Fibroblast of lung (primary cell): ENCODE data around the gene ZSCAN22. TPM values are rescaled to one million over a fixed set of nuclear protein-coding genes. Genes with fewer than 3 reads are reported as not detected.

Source experiments
- DNase-seq, 2 donors: peaks; one replicate each; pipeline versions ENCODE4 v3.0.0 to v3.0.0-alpha.2; 2010; ENCODE audit warnings: low read depth in 2 of 2
- H2AFZ ChIP-seq: 2 replicates; pipeline ENCODE4 v1.5.1; 2012; ENCODE audit warnings: low read length, control low read depth, inconsistent platforms
- H3K27ac ChIP-seq: 2 replicates; pipeline ENCODE4 v1.5.1; 2011; ENCODE audit warnings: low read length, control low read depth; ENCODE audit not compliant: insufficient read depth
- H3K27me3 ChIP-seq: 2 replicates; pipeline ENCODE4 v1.5.1; 2011; ENCODE audit warnings: mild to moderate bottlenecking, low read length; ENCODE audit not compliant: control insufficient read depth, insufficient read depth
- H3K36me3 ChIP-seq: 2 replicates; pipeline ENCODE4 v1.5.1; 2011; ENCODE audit warnings: low read length; ENCODE audit not compliant: control insufficient read depth, insufficient read depth
- H3K4me1 ChIP-seq: 2 replicates; pipeline ENCODE4 v1.5.1; 2011; ENCODE audit warnings: low read length; ENCODE audit not compliant: control insufficient read depth, insufficient read depth; ENCODE audit errors: extremely low read depth
- H3K4me2 ChIP-seq: 2 replicates; pipeline ENCODE4 v1.5.1; 2011; ENCODE audit warnings: low read length, control low read depth; ENCODE audit not compliant: insufficient read depth; ENCODE audit errors: extremely low read depth
- H3K4me3 ChIP-seq, 4 experiments: fragments of 200-600 bp in 1 of 4; sonication (generic) in 1 of 4; replicated peaks in 1 of 4; 2 replicates each; pipeline ENCODE4 v1.5.1; 2011 to 2016; ENCODE audit warnings: low read length in 4 of 4, low read depth in 3 of 4, mild to moderate bottlenecking in 3 of 4, control low read depth in 2 of 4, inconsistent platforms in 1 of 4, mixed read lengths in 1 of 4; ENCODE audit not compliant: insufficient read depth in 1 of 4; ENCODE audit errors: control extremely low read depth in 1 of 4
- H3K79me2 ChIP-seq: 2 replicates; pipeline ENCODE4 v1.5.1; 2012; ENCODE audit warnings: mild to moderate bottlenecking, low read length, inconsistent platforms; ENCODE audit not compliant: control insufficient read depth, insufficient read depth
- H3K9ac ChIP-seq: 2 replicates; pipeline ENCODE4 v1.5.1; 2011; ENCODE audit warnings: mild to moderate bottlenecking, low read length, control low read depth; ENCODE audit not compliant: insufficient read depth
- H3K9me3 ChIP-seq: 2 replicates; pipeline ENCODE4 v1.5.1; 2012; ENCODE audit warnings: low read depth, low read length; ENCODE audit not compliant: control insufficient read depth, insufficient read depth
- H4K20me1 ChIP-seq: 2 replicates; pipeline ENCODE4 v1.5.1; 2011; ENCODE audit warnings: low read length; ENCODE audit not compliant: control insufficient read depth, insufficient read depth; ENCODE audit errors: extremely low read depth
- CTCF ChIP-seq, 2 donors: IDR thresholded peaks in 1 of 2; conservative IDR thresholded peaks in 1 of 2; 1 replicate in 1 of 2; 2 replicates in 1 of 2; pipeline ENCODE4 v1.5.1; 2011 to 2012; ENCODE audit warnings: low read length in 2 of 2, control low read depth in 1 of 2, inconsistent platforms in 1 of 2, low read depth in 1 of 2, mild to moderate bottlenecking in 1 of 2
- EZH2 ChIP-seq: IDR thresholded peaks from 2 replicates; pipeline ENCODE4 v1.5.1; 2012; ENCODE audit warnings: low read length, control low read depth, mild to moderate bottlenecking; ENCODE audit errors: missing control alignments
- polyA plus RNA-seq, 2 donors: library from polyadenylated mRNA; depleted of rRNA in 1 of 2; stranded (reverse) in 1 of 2; unstranded in 1 of 2; fragments of >200 nt; gene quantifications; 2 replicates each; pipeline ENCODE4 v1.2.1, GENCODE V29; 2011 to 2012; ENCODE audit warnings: missing spikeins in 1 of 2
- total RNA-seq: library from RNA; depleted of rRNA; stranded (reverse); fragments of >200 nt; gene quantifications from 2 replicates; pipeline ENCODE4 v1.2.1, GENCODE V29; 2014

The ZSCAN22 gene
- total and polyA plus RNA-seq, 2 donors (not counting 1 experiment from before 2014, with no cell fraction given), result 2.8 to 3.0 TPM

DNA sequence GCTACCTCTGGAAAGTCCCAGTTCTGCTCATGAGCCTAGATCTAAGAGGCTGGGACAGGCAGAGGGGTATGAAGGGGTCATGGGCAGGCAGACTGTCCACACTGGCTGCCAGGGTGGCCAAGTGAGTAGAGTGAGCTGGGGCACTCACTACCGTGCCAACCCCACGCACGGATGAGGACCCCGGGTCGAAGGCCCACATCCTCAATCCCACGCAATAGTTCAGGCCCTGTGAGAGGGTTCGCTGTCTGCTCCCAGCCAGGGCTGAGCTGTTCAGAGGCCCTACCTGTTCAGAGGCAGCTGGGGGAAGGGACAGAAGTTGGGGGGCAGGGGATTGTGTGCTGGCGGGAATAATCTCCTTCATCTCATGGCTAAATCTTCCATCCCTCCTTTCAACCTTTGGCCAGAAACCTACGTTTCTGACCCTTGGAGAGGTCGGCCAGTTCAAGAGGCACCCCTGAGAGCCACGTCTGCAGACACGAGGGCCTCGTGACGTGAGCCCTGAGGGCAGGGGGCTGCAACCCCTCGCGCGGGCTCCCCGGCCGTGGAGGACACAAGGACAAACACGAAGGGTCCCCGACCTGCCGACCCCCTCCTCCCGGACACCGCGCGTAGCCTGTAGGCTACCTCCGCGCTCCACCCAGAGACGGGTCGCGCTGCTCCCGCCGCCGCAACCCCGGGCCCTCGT, 59.2 kb downstream of the ZSCAN22 start:
- Histone ChIP-seq H3K27me3 (no peaks in the 10 kb centered on the region), H3K9me3 (no peaks in the 10 kb centered on the region), H3K79me2 (peaks cover 36% of the 10 kb centered on the region), H3K4me2 (peak overlapping the region; percentile 97), H3K36me3 (peaks cover 2% of the 10 kb centered on the region), H3K4me1 (peaks cover 14% of the 10 kb centered on the region), H4K20me1 (no peaks in the 10 kb centered on the region), H2AFZ (peak overlapping the region; percentile 2), H3K27ac (peak overlapping the region; percentile 89), H3K4me3 (peak overlapping the region; percentile 72 to 99 (median 92)), H3K9ac (peak overlapping the region; percentile 80)
- TF ChIP-seq EZH2, result no peak
- no peak for TF ChIP-seq CTCF (conservative IDR thresholded peaks at IDR 0.05 in 1 of 2, IDR thresholded peaks at IDR 0.05 in 1 of 2; ENCODE audit: low read depth in 1 of 2, low read length in 2 of 2)
- DNase-seq, result no peak

DNA sequence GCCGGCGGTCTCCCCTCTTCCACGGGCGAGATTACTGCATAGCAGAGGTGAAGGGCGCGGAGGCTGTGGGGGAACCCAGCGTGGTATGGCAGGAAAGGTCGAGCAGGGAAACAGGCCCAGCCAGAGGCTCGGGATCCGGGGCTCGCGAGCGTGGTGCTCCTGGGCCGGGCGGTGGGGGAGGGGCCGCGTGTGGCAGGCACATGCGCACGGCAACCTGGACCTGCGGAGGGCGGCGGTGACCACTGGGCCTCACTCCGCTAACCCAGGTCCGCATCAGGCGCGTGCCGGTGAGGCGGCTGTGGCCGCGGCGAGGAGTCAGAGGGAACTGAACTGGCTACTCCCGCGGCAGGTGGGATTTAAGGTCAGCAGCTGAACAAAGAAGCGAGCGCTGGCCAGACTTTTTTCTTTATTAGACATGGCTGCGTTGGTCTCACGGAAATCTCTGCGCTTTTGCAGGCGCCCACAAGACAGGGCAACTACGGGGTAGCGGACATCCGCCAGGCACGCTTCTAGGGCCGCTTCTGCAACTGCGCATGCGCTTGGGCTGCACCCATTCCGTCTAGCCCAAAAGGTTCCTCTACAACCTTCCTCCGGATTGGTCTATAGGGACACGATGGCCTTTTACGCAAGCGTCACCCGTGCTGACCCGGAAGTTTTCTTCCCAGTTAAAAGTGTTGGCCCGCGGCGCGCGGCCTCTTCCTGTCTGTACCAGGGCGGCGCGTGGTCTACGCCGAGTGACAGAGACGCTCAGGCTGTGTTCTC, 60.0 kb downstream of the ZSCAN22 start, which contains the start of gene RPS5:
Gene RPS5, plus strand, starts transcription at position 694 of the 762 bp plus-strand sequence. CDS start 869 bp downstream, outside the sequence.
- Histone ChIP-seq H3K79me2 (peaks cover 36% of the 10 kb centered on the region), H3K9me3 (no peaks in the 10 kb centered on the region), H3K4me1 (peaks cover 13% of the 10 kb centered on the region), H3K4me3 (peak within 1 kb of the TSS; percentile 72 to 99 (median 92)), H3K27me3 (no peaks in the 10 kb centered on the region), H3K9ac (peak within 1 kb of the TSS; percentile 80), H3K4me2 (peak within 1 kb of the TSS; percentile 97), H3K36me3 (peaks cover 2% of the 10 kb centered on the region), H3K27ac (peak within 1 kb of the TSS; percentile 89), H2AFZ (peak within 1 kb of the TSS; percentile 2), H4K20me1 (no peaks in the 10 kb centered on the region)
- DNase-seq, result peak; percentile 97 to 99
- no peak for TF ChIP-seq EZH2
- TF ChIP-seq CTCF (conservative IDR thresholded peaks at IDR 0.05 in 1 of 2, IDR thresholded peaks at IDR 0.05 in 1 of 2; ENCODE audit: low read depth in 1 of 2, low read length in 2 of 2), result no peak
